ENCODE measurements around the gene TEP1. TPM values are rescaled to one million over a fixed set of nuclear protein-coding genes. Genes with fewer than 3 reads are reported as not detected.

Gene TEP1
- total and polyA plus RNA-seq, 2 experiments from 2014 or later: 3.0 to 8.5 TPM

GRCh38 chr14:20375471-20375870 lies 37.8 kb downstream of the TEP1 start:
- H3K36me3 Mint-ChIP-seq (ENCODE audit: low read depth): peaks cover 47% of the 10 kb centered on the region
- no peaks in the 10 kb centered on the region; the same call in 1 of the 2 replicates for H4K20me1 ChIP-seq (replicated peaks; ENCODE audit: insufficient read depth)
- no peak for DNase-seq (ENCODE audit: low spot score)
- no peak overlapping the region for H2AFZ ChIP-seq
- H3F3A ChIP-seq (replicated peaks; ENCODE audit: low read depth): no peaks in the 10 kb centered on the region
- no peaks in the 10 kb centered on the region for H3K79me2 ChIP-seq (replicated peaks; ENCODE audit: insufficient read depth)
- no peak for ATAC-seq
- peaks cover 14% of the 10 kb centered on the region; the same call in 1 of the 2 replicates for H3K36me3 ChIP-seq (ENCODE audit: insufficient read depth)
- no peak overlapping the region for H3K4me3 ChIP-seq
- no peaks in the 10 kb centered on the region for H3K4me1 ChIP-seq (ENCODE audit: insufficient read depth)
- peaks cover 3% of the 10 kb centered on the region for H3K27me3 Mint-ChIP-seq (ENCODE audit: insufficient read depth, low read depth, poor library complexity)
- H3K4me3 Mint-ChIP-seq: no peak overlapping the region
- no peak for TF ChIP-seq ZNF331 (CRISPR knock-in tag; IDR thresholded peaks at IDR 0.05; ENCODE audit: low read depth)
- TF ChIP-seq ZNF462 (CRISPR knock-in tag; IDR thresholded peaks at IDR 0.05): no peak
- TF ChIP-seq REST (IDR thresholded peaks at IDR 0.05; ENCODE audit: unreplicated experiment): no peak
- TF ChIP-seq ETS1 (IDR thresholded peaks at IDR 0.05): no peak
- TF ChIP-seq ZNF114 (CRISPR knock-in tag; IDR thresholded peaks at IDR 0.05): no peak
- no peak for TF ChIP-seq CREB1 (CRISPR knock-in tag; IDR thresholded peaks at IDR 0.05; ENCODE audit: low read depth)
- TF ChIP-seq EZH2 (IDR thresholded peaks at IDR 0.05; ENCODE audit: low read depth, unreplicated experiment): no peak
- no peak for TF ChIP-seq JUNB (IDR thresholded peaks at IDR 0.05; ENCODE audit: unreplicated experiment)
- TF ChIP-seq CTCF (conservative IDR thresholded peaks at IDR 0.05; ENCODE audit: low read depth in 2 of 2): no peak
- no peak for TF ChIP-seq POLR2AphosphoS5 (IDR thresholded peaks at IDR 0.05; ENCODE audit: low read depth)
- no peak for TF ChIP-seq NANOG (IDR thresholded peaks at IDR 0.05; ENCODE audit: borderline replicate concordance)
- no peak for TF ChIP-seq EZH2phosphoT487 (IDR thresholded peaks at IDR 0.05; ENCODE audit: unreplicated experiment)
- no peak for TF ChIP-seq STAT1 (IDR thresholded peaks at IDR 0.05; ENCODE audit: unreplicated experiment)
- no peaks in the 10 kb centered on the region for H3K4me1 Mint-ChIP-seq
- no peak overlapping the region for H3K4me2 ChIP-seq
- H3K9me2 ChIP-seq (ENCODE audit: insufficient read depth): no peaks in the 10 kb centered on the region
- no peaks in the 10 kb centered on the region for H3K27me3 ChIP-seq (ENCODE audit: insufficient read depth)
- H3K9me3 Mint-ChIP-seq: no peaks in the 10 kb centered on the region
- H3K27ac ChIP-seq (ENCODE audit: low read depth): no peak overlapping the region
- no peak overlapping the region for H3K27ac Mint-ChIP-seq
